DND-41 (cell line): ENCODE data around the gene MICU1.
A peak's percentile ranks its signal among the peaks of the same experiment; 100 is the strongest.

Experiments used
- ATAC-seq: fragments of 200-7000 bp; cut with Tn5 transposase; 3 replicates; pipeline ENCODE4 v1.9.1; 2021; ENCODE audit warnings: low read depth; ENCODE audit not compliant: insufficient read depth
- DNase-seq: peaks from one replicate; pipeline ENCODE4 v3.0.0-alpha.2; 2020
- H2AFZ ChIP-seq: 2 replicates; pipeline ENCODE4 v1.6.0; 2012; ENCODE audit warnings: low read depth, low read length
- H3K27ac ChIP-seq: 2 replicates; pipeline ENCODE4 v1.5.1; 2012; ENCODE audit warnings: low read length, inconsistent platforms
- H3K27me3 ChIP-seq: fragments of 200-600 bp; sonication (generic); 2 replicates; pipeline ENCODE4 v1.6.0; 2012; ENCODE audit warnings: low read length, mild to moderate bottlenecking, inconsistent platforms; ENCODE audit not compliant: insufficient read depth, poor library complexity
- H3K36me3 ChIP-seq: 2 replicates; pipeline ENCODE4 v1.5.1; 2012; ENCODE audit warnings: low read length, inconsistent platforms; ENCODE audit not compliant: insufficient read depth
- H3K4me1 ChIP-seq: 2 replicates; pipeline ENCODE4 v1.5.1; 2012; ENCODE audit warnings: mild to moderate bottlenecking, low read length; ENCODE audit not compliant: insufficient read depth
- H3K4me2 ChIP-seq: 2 replicates; pipeline ENCODE4 v1.6.0; 2012; ENCODE audit warnings: mild to moderate bottlenecking, moderate library complexity, low read length, inconsistent platforms; ENCODE audit not compliant: insufficient read depth
- H3K4me3 ChIP-seq, 2 experiments: fragments of 200-600 bp in 1 of 2; shearing (Covaris generic) in 1 of 2; 2 replicates each; pipeline ENCODE4 v1.5.1; 2012 to 2016; ENCODE audit warnings: inconsistent platforms in 2 of 2, low read length in 2 of 2, mild to moderate bottlenecking in 2 of 2, low read depth in 1 of 2, moderate library complexity in 1 of 2
- H3K79me2 ChIP-seq: 2 replicates; pipeline ENCODE4 v1.6.0; 2012; ENCODE audit warnings: low read length, inconsistent platforms; ENCODE audit not compliant: insufficient read depth
- H3K9ac ChIP-seq: 2 replicates; pipeline ENCODE4 v1.6.0; 2012; ENCODE audit warnings: low read depth, mild to moderate bottlenecking, inconsistent platforms, low read length, moderate library complexity
- H3K9me3 ChIP-seq: 2 replicates; pipeline ENCODE4 v1.5.1; 2012; ENCODE audit warnings: low read length, moderate library complexity, mild to moderate bottlenecking, inconsistent platforms; ENCODE audit not compliant: insufficient read depth, severe bottlenecking
- H4K20me1 ChIP-seq: 2 replicates; pipeline ENCODE4 v1.6.0; 2012; ENCODE audit warnings: low read length; ENCODE audit not compliant: insufficient read depth
- CTCF ChIP-seq: IDR thresholded peaks from 2 replicates; pipeline ENCODE4 v1.5.1; 2012; ENCODE audit warnings: borderline replicate concordance, low read length, moderate library complexity, mild to moderate bottlenecking; ENCODE audit not compliant: poor library complexity, severe bottlenecking; ENCODE audit errors: extremely low read depth
- EZH2 ChIP-seq: IDR thresholded peaks from 3 replicates; pipeline ENCODE4 v1.6.1; 2012; ENCODE audit warnings: borderline replicate concordance, low read depth, mild to moderate bottlenecking, moderate library complexity, low read length, inconsistent platforms; ENCODE audit not compliant: severe bottlenecking

Gene MICU1

GRCh38 chr10:72364239-72364777 is 261.6 kb downstream of the MICU1 start:
- Histone ChIP-seq H3K79me2 (no peaks in the 10 kb centered on the region), H2AFZ (peak overlapping the region; percentile 98), H3K9ac (peak overlapping the region; percentile 44), H4K20me1 (no peaks in the 10 kb centered on the region), H3K36me3 (peaks cover 18% of the 10 kb centered on the region), H3K4me3 (peak overlapping the region in 1 of 2 experiments; percentile 46; a peak in 2 of 4 replicates), H3K4me1 (peaks cover 14% of the 10 kb centered on the region), H3K27ac (peak overlapping the region; percentile 84), H3K27me3 (no peaks in the 10 kb centered on the region), H3K4me2 (peak overlapping the region; percentile 68), H3K9me3 (no peaks in the 10 kb centered on the region)
- TF ChIP-seq CTCF (peak; percentile 100), EZH2 (no peak)
- DNase-seq (peak; percentile 92), ATAC-seq (peak; percentile 99)

- Histone ChIP-seq H3K79me2 (peaks cover 24% of the 10 kb centered on the region), H3K27ac (no peak overlapping the region), H3K4me1 (peaks cover 28% of the 10 kb centered on the region), H3K36me3 (peaks cover 22% of the 10 kb centered on the region), H3K27me3 (no peaks in the 10 kb centered on the region), H3K9ac (no peak overlapping the region), H3K4me2 (no peak overlapping the region), H2AFZ (no peak overlapping the region), H3K4me3 (no peak overlapping the region), H4K20me1 (peaks cover 22% of the 10 kb centered on the region), H3K9me3 (no peaks in the 10 kb centered on the region)
- ATAC-seq (no peak), DNase-seq (no peak)
- TF ChIP-seq CTCF (no peak), EZH2 (no peak)
Measured at GRCh38 chr10:72356987-72357386, 268.9 kb downstream of the MICU1 start.

- peaks cover 30% of the 10 kb centered on the region for H3K36me3 ChIP-seq
- H2AFZ ChIP-seq = no peak overlapping the region
- TF ChIP-seq EZH2 = no peak
- TF ChIP-seq CTCF = no peak
- no peaks in the 10 kb centered on the region for H3K9me3 ChIP-seq
- ATAC-seq (no peak), DNase-seq (no peak)
- H3K4me3 ChIP-seq = no peak overlapping the region
- H4K20me1 ChIP-seq = peaks cover 31% of the 10 kb centered on the region
- H3K27ac ChIP-seq = no peak overlapping the region
- H3K4me2 ChIP-seq = no peak overlapping the region
- H3K79me2 ChIP-seq = peaks cover 33% of the 10 kb centered on the region
- no peak overlapping the region for H3K9ac ChIP-seq
- peaks cover 35% of the 10 kb centered on the region for H3K4me1 ChIP-seq
- H3K27me3 ChIP-seq = no peaks in the 10 kb centered on the region
Measured at GRCh38 chr10:72356115-72356514, 269.8 kb downstream of the MICU1 start.

GRCh38 chr10:72355214-72355555 is 270.7 kb downstream of the MICU1 start:
- Histone ChIP-seq H3K4me3 (peak overlapping the region; percentile 73 to 78; a peak in 3 of 4 replicates), H3K4me1 (peaks cover 35% of the 10 kb centered on the region), H2AFZ (peak overlapping the region; percentile 91), H3K79me2 (peaks cover 42% of the 10 kb centered on the region), H3K9ac (peak overlapping the region; percentile 85), H3K36me3 (peaks cover 39% of the 10 kb centered on the region), H3K9me3 (no peaks in the 10 kb centered on the region), H3K27ac (peak overlapping the region; percentile 98), H3K4me2 (peak overlapping the region; percentile 98), H4K20me1 (peaks cover 40% of the 10 kb centered on the region), H3K27me3 (no peaks in the 10 kb centered on the region)
- no peak for DNase-seq
- ATAC-seq = no peak
- TF ChIP-seq CTCF = no peak
- TF ChIP-seq EZH2 = no peak
